Liver (tissue), 3 donors: ENCODE results near the gene SLC19A3.
"Not testable (repeated sequence)": the region's sequence is repeated elsewhere in the genome, so short reads cannot be mapped to it uniquely, and the experiment has no call there.

Experiments
- ATF3 ChIP-seq: IDR thresholded peaks from 2 replicates; pipeline ENCODE4 v1.6.1; 2016; ENCODE audit warnings: antibody characterized with exemption
- CTCF ChIP-seq: fragments of 150-350 bp; IDR thresholded peaks from 2 replicates; pipeline ENCODE4 v1.5.1; 2017; ENCODE audit warnings: improper control_type of control experiment, low read depth, low read length; ENCODE audit not compliant: missing input control
- EGR1 ChIP-seq, 2 donors: IDR thresholded peaks; 2 replicates each; pipeline ENCODE4 v1.6.1; 2016 to 2018; ENCODE audit warnings: antibody characterized with exemption in 2 of 2, low read depth in 2 of 2
- GABPA ChIP-seq, 2 donors: IDR thresholded peaks in 1 of 2; conservative IDR thresholded peaks in 1 of 2; 2 replicates each; pipeline ENCODE4 v1.6.1; 2016; ENCODE audit warnings: antibody characterized with exemption in 2 of 2, mild to moderate bottlenecking in 1 of 2, moderate library complexity in 1 of 2
- JUND ChIP-seq, 2 donors: IDR thresholded peaks; 2 replicates each; pipeline ENCODE4 v1.6.1; 2016; ENCODE audit warnings: antibody characterized with exemption in 2 of 2
- MAX ChIP-seq: IDR thresholded peaks from 2 replicates; pipeline ENCODE4 v1.6.1; 2016; ENCODE audit warnings: antibody characterized with exemption
- RAD21 ChIP-seq, 2 donors: IDR thresholded peaks; 2 replicates each; pipeline ENCODE4 v1.6.1; 2016; ENCODE audit warnings: antibody characterized with exemption in 2 of 2, mild to moderate bottlenecking in 2 of 2
- REST ChIP-seq: IDR thresholded peaks from 2 replicates; pipeline ENCODE4 v1.6.1; 2016; ENCODE audit warnings: antibody characterized with exemption, mild to moderate bottlenecking
- TAF1 ChIP-seq: conservative IDR thresholded peaks from 2 replicates; pipeline ENCODE4 v1.6.1; 2016; ENCODE audit warnings: antibody characterized with exemption, mild to moderate bottlenecking
- ZBTB33 ChIP-seq: IDR thresholded peaks from 2 replicates; pipeline ENCODE4 v1.6.1; 2016; ENCODE audit warnings: antibody characterized with exemption
- donor health status: healthy.
- donor health status: healthy.

- not testable (repeated sequence) for TF ChIP-seq CTCF; RAD21 (IDR thresholded peaks at IDR 0.05); TAF1; MAX; REST; JUND (IDR thresholded peaks at IDR 0.05); ATF3; GABPA (IDR thresholded peaks at IDR 0.05 in 1 of 2, conservative IDR thresholded peaks at IDR 0.05 in 1 of 2); ZBTB33; EGR1 (IDR thresholded peaks at IDR 0.05; ENCODE audit: low read depth in 2 of 2)
These were observed 51.1 kb downstream of the SLC19A3 start, which contains the start of gene SCYGR5 for GRCh38 chr2:227666631-227667170.
